Stomach (tissue), 9 donors: ENCODE results near the gene FSIP1. TPM values are rescaled to one million over a fixed set of nuclear protein-coding genes. Genes with fewer than 3 reads are reported as not detected.

Source experiments
- DNase-seq, 2 donors: peaks; one replicate each; pipeline versions ENCODE4 v3.0.0 to v3.0.0-alpha.2; 2013 to 2019
- H3K27ac ChIP-seq, 5 donors: fragments of 200-600 bp in 4 of 5; sonication (generic) in 4 of 5; one replicate each; pipeline ENCODE4 v1.5.1; 2013 to 2019; ENCODE audit warnings: mild to moderate bottlenecking in 1 of 5, moderate library complexity in 1 of 5
- H3K27me3 ChIP-seq, 3 donors: fragments of 200-600 bp; sonication (generic); one replicate each; pipeline ENCODE4 v1.5.1; 2017 to 2019; ENCODE audit warnings: mixed run types in 1 of 3
- H3K36me3 ChIP-seq, 4 donors: fragments of 200-600 bp; sonication (generic); 1 replicate in 3 of 4; 2 replicates in 1 of 4; pipeline ENCODE4 v1.5.1; 2016 to 2019
- H3K4me1 ChIP-seq, 4 donors: fragments of 200-600 bp; sonication (generic); one replicate each; pipeline ENCODE4 v1.5.1; 2016 to 2019
- H3K4me3 ChIP-seq, 4 donors: fragments of 200-600 bp; sonication (generic) in 3 of 4; one replicate each; pipeline ENCODE4 v1.5.1; 2016 to 2019; ENCODE audit warnings: mild to moderate bottlenecking in 1 of 4
- H3K9me3 ChIP-seq, 4 donors: fragments of 200-600 bp; sonication (generic); one replicate each; pipeline ENCODE4 v1.5.1; 2016 to 2019
- EP300 ChIP-seq: sonication (generic); formaldehyde crosslinking; IDR thresholded peaks from one replicate; pipeline ENCODE4 v1.6.1; 2017; ENCODE audit warnings: antibody characterized with exemption
- POLR2A ChIP-seq, 4 donors: fragments of 450-650 bp; IDR thresholded peaks; one replicate each; pipeline ENCODE4 v1.6.1; 2016; ENCODE audit warnings: antibody characterized with exemption in 4 of 4, control low read depth in 2 of 4, mild to moderate bottlenecking in 1 of 4, moderate library complexity in 1 of 4
- POLR2AphosphoS5 ChIP-seq, 3 donors: sonication (generic); formaldehyde crosslinking; IDR thresholded peaks; one replicate each; pipeline ENCODE4 v1.6.1; 2016; ENCODE audit warnings: antibody characterized with exemption in 3 of 3
- WGBS, 5 donors: extraction: QIAGEN DNeasy Blood & Tissue Kit in 3 of 5; methylation state at CpG; one replicate each; pipeline versions ENCODE4 v1.1.5 to v1.1.7; 2013 to 2018; 5-methylcytosine and 5-hydroxymethylcytosine counted together
- intact Hi-C: fragments of 100-400 bp; cut with DNase I; formaldehyde crosslinking; loops from one replicate; pipeline ENCODE4 v1.15.1; 2023; ENCODE audit warnings: low total_unique reads
- polyA plus RNA-seq, 3 donors: library from polyadenylated mRNA; stranded (reverse); fragments of 200-250 nt; gene quantifications; one replicate each; pipeline ENCODE4 v1.2.3, GENCODE V29; 2013
- total RNA-seq, 5 donors: library from RNA; depleted of rRNA; stranded (reverse); fragments of >200 nt; gene quantifications; one replicate each; pipeline versions ENCODE4 v1.1.0 to v1.2.3, GENCODE V29; 2014 to 2016
- TF ChIP-seq, protein P1 (sequence below), 7 experiments: fragments of 450-650 bp in 4 of 7; fragments of 200-600 bp in 3 of 7; sonication (generic) in 3 of 7; IDR thresholded peaks; one replicate each; pipeline ENCODE4 v1.5.1; 2016 to 2019; ENCODE audit warnings: antibody characterized with exemption in 7 of 7, control low read depth in 2 of 7, mild to moderate bottlenecking in 1 of 7
- donor health status: healthy with polysubstance abuse.
- donor health status: Bipolar disorder and iron deficiency.
- donor health status: healthy.

FSIP1 gene
- total and polyA plus RNA-seq, 8 donors: 0.08 to 141 (median 0.66) TPM

DNA sequence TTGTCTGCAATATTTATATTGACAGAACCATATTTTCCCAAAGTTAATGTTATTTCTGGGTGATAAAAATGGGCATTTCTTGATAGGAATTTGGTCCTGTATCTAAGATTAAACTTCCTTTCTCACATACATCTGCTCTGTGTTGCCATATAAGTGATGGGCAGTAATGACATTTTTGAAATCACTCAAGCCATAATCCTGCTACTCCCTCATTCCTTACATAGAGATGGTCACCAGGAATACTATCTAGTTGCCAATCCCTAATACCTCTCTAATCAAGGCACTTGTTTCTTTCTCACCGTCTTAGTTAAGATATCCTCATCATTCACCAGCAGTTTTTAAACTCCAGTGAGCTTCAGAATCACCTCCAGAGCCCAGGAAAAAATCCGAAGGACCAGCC, 68.4 kb downstream of the FSIP1 start:
- TF ChIP-seq POLR2A (IDR thresholded peaks at IDR 0.05) (no peak), POLR2AphosphoS5 (IDR thresholded peaks at IDR 0.05) (no peak), EP300 (no peak)
- TF ChIP-seq, protein P1, sequence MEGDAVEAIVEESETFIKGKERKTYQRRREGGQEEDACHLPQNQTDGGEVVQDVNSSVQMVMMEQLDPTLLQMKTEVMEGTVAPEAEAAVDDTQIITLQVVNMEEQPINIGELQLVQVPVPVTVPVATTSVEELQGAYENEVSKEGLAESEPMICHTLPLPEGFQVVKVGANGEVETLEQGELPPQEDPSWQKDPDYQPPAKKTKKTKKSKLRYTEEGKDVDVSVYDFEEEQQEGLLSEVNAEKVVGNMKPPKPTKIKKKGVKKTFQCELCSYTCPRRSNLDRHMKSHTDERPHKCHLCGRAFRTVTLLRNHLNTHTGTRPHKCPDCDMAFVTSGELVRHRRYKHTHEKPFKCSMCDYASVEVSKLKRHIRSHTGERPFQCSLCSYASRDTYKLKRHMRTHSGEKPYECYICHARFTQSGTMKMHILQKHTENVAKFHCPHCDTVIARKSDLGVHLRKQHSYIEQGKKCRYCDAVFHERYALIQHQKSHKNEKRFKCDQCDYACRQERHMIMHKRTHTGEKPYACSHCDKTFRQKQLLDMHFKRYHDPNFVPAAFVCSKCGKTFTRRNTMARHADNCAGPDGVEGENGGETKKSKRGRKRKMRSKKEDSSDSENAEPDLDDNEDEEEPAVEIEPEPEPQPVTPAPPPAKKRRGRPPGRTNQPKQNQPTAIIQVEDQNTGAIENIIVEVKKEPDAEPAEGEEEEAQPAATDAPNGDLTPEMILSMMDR (IDR thresholded peaks at IDR 0.05): no peak
- 80 to 88% (median 86%) methylated on average over 2 of the region's 2 CpGs for WGBS, 5 donors
- no peak for DNase-seq
- intact Hi-C loops: no loop called here
- Histone ChIP-seq H3K4me1 (no peaks in the 10 kb centered on the region), H3K9me3 (no peaks in the 10 kb centered on the region), H3K27ac (no peak overlapping the region), H3K4me3 (no peak overlapping the region), H3K27me3 (no peaks in the 10 kb centered on the region), H3K36me3 (no peaks in the 10 kb centered on the region)

DNA sequence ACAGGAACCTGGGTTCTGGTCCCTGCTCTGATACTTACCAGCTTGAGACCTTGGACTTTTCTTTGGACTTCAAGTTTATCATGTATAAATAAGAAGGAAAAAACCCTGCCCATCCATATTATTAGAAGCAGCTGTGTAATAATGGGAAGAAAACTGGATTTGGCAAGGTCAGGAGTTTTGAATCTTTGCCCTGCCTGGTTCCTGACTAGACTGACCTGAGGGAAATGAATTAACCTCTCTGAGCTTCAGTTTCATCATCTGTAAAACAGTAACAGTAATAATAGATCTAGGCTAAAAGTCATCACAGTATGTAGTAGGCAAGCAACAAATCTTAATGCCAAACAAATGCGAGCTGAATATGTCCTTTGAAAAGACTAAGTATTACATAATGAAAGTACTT, 68.8 kb downstream of the FSIP1 start:
- Histone ChIP-seq H3K27me3 (no peaks in the 10 kb centered on the region), H3K9me3 (no peaks in the 10 kb centered on the region), H3K27ac (no peak overlapping the region), H3K4me1 (no peaks in the 10 kb centered on the region), H3K36me3 (no peaks in the 10 kb centered on the region), H3K4me3 (no peak overlapping the region)
- TF ChIP-seq EP300: no peak
- no peak for DNase-seq
- intact Hi-C loops: no loop called here
- 72 to 92% (median 86%) methylated on average over 1 of the region's 1 CpG for WGBS, 5 donors

DNA sequence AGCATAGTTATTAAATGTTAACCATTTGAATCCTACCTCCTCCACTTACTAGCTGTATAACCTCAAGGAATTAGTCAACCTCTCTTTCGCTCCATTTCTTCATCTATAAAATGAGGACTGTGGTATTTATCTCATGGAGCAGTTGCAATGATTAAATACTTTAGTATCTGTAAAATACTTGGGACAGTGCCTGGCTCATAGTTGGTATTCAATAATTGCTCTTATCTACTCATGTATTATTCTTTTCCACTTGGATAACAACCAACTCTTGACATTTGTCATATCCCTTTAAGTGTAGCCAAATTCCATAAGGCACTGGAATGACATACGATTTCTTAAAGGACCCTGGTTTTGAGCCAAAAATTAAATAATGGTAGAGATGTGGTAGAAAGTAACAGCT, 72.0 kb downstream of the FSIP1 start:
- 20 to 46% (median 29%) methylated on average over 2 of the region's 2 CpGs for WGBS, 5 donors
- no peaks in the 10 kb centered on the region for H3K4me1 ChIP-seq
- no peak overlapping the region for H3K27ac ChIP-seq
- no peaks in the 10 kb centered on the region for H3K9me3 ChIP-seq
- H3K27me3 ChIP-seq: no peaks in the 10 kb centered on the region
- intact Hi-C loops: no loop called here
- no peak for TF ChIP-seq POLR2AphosphoS5 (IDR thresholded peaks at IDR 0.05)
- no peak for TF ChIP-seq EP300
- TF ChIP-seq POLR2A (IDR thresholded peaks at IDR 0.05): no peak
- no peak for DNase-seq
- H3K36me3 ChIP-seq: no peaks in the 10 kb centered on the region
- no peak overlapping the region for H3K4me3 ChIP-seq

DNA sequence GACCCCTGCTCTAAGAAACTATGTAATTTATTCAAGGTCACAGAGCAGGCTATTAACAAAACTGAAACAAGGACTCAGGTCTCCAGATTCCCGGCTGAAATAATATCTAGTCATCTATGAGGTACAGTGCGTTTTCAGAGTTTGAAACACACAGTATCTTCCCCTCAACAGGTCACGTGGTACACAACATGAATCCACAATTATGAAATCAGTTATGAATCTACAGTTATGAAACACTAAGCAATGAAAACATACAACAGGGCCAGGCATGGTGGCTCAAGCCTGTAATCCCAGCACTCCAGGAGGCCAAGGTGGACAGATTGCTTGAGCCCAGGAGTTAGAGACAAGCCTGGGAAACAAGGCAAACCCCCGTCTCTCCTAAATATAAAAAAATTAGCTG, 72.7 kb downstream of the FSIP1 start:
- Histone ChIP-seq H3K36me3 (no peaks in the 10 kb centered on the region), H3K27ac (no peak overlapping the region), H3K9me3 (no peaks in the 10 kb centered on the region), H3K4me3 (no peak overlapping the region), H3K27me3 (no peaks in the 10 kb centered on the region), H3K4me1 (no peaks in the 10 kb centered on the region)
- intact Hi-C loops: no loop called here
- WGBS, 5 donors: 91 to 96% (median 95%) methylated on average over 4 of the region's 4 CpGs
- no peak for DNase-seq
- TF ChIP-seq EP300 (no peak), POLR2A (IDR thresholded peaks at IDR 0.05) (no peak), POLR2AphosphoS5 (IDR thresholded peaks at IDR 0.05) (no peak)
- TF ChIP-seq, protein P1 (IDR thresholded peaks at IDR 0.05): no peak

DNA sequence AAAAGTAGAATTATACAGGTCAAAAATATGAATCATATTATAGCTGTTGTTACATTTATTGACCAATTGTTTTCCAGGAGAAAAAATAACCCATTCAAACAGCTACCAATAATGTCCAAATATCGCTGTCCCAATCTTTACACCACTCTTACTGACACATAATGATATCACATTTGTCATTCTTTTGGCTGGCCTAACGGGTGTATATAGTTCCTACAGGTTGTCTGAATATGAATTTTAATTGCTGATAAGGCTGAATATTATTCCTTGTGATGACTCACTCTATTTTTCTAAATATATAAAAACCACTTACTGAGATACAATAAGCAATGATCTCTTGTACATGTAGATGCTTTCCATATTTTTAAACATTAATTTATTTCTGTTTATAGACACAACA, 76.4 kb downstream of the FSIP1 start:
- Histone ChIP-seq H3K4me1 (no peaks in the 10 kb centered on the region), H3K27me3 (no peaks in the 10 kb centered on the region), H3K4me3 (no peak overlapping the region), H3K9me3 (no peaks in the 10 kb centered on the region), H3K27ac (no peak overlapping the region), H3K36me3 (no peaks in the 10 kb centered on the region)
- intact Hi-C loops: no loop called here
- TF ChIP-seq EP300 (no peak), POLR2A (IDR thresholded peaks at IDR 0.05) (no peak), POLR2AphosphoS5 (IDR thresholded peaks at IDR 0.05) (no peak)
- TF ChIP-seq, protein P1 (IDR thresholded peaks at IDR 0.05): no peak
- 70 to 78% (median 75%) methylated on average over 2 of the region's 2 CpGs for WGBS, 5 donors
- DNase-seq: no peak
